Stomach (tissue), 9 donors: Measurements from ENCODE around the gene RNF208. TPM values are rescaled to one million over a fixed set of nuclear protein-coding genes. Genes with fewer than 3 reads are reported as not detected.

Experiments used
- DNase-seq, 2 donors: peaks; one replicate each; pipeline versions ENCODE4 v3.0.0 to v3.0.0-alpha.2; 2013 to 2019
- H3K27ac ChIP-seq, 5 donors: fragments of 200-600 bp in 4 of 5; sonication (generic) in 4 of 5; one replicate each; pipeline ENCODE4 v1.5.1; 2013 to 2019; ENCODE audit warnings: mild to moderate bottlenecking in 1 of 5, moderate library complexity in 1 of 5
- H3K27me3 ChIP-seq, 3 donors: fragments of 200-600 bp; sonication (generic); one replicate each; pipeline ENCODE4 v1.5.1; 2017 to 2019; ENCODE audit warnings: mixed run types in 1 of 3
- H3K36me3 ChIP-seq, 4 donors: fragments of 200-600 bp; sonication (generic); 1 replicate in 3 of 4; 2 replicates in 1 of 4; pipeline ENCODE4 v1.5.1; 2016 to 2019
- H3K4me1 ChIP-seq, 4 donors: fragments of 200-600 bp; sonication (generic); one replicate each; pipeline ENCODE4 v1.5.1; 2016 to 2019
- H3K4me3 ChIP-seq, 4 donors: fragments of 200-600 bp; sonication (generic) in 3 of 4; one replicate each; pipeline ENCODE4 v1.5.1; 2016 to 2019; ENCODE audit warnings: mild to moderate bottlenecking in 1 of 4
- H3K9me3 ChIP-seq, 4 donors: fragments of 200-600 bp; sonication (generic); one replicate each; pipeline ENCODE4 v1.5.1; 2016 to 2019
- CTCF ChIP-seq, 7 experiments: fragments of 450-650 bp in 4 of 7; fragments of 200-600 bp in 3 of 7; sonication (generic) in 3 of 7; IDR thresholded peaks; one replicate each; pipeline ENCODE4 v1.5.1; 2016 to 2019; ENCODE audit warnings: antibody characterized with exemption in 7 of 7, control low read depth in 2 of 7, mild to moderate bottlenecking in 1 of 7
- EP300 ChIP-seq: sonication (generic); formaldehyde crosslinking; IDR thresholded peaks from one replicate; pipeline ENCODE4 v1.6.1; 2017; ENCODE audit warnings: antibody characterized with exemption
- POLR2A ChIP-seq, 4 donors: fragments of 450-650 bp; IDR thresholded peaks; one replicate each; pipeline ENCODE4 v1.6.1; 2016; ENCODE audit warnings: antibody characterized with exemption in 4 of 4, control low read depth in 2 of 4, mild to moderate bottlenecking in 1 of 4, moderate library complexity in 1 of 4
- POLR2AphosphoS5 ChIP-seq, 3 donors: sonication (generic); formaldehyde crosslinking; IDR thresholded peaks; one replicate each; pipeline ENCODE4 v1.6.1; 2016; ENCODE audit warnings: antibody characterized with exemption in 3 of 3
- whole genome bisulfite sequencing, 5 donors: extraction: QIAGEN DNeasy Blood & Tissue Kit in 3 of 5; methylation state at CpG; one replicate each; pipeline versions ENCODE4 v1.1.5 to v1.1.7; 2013 to 2018; 5-methylcytosine and 5-hydroxymethylcytosine counted together
- intact Hi-C: fragments of 100-400 bp; cut with DNase I; formaldehyde crosslinking; loops from one replicate; pipeline ENCODE4 v1.15.1; 2023; ENCODE audit warnings: low total_unique reads
- polyA plus RNA-seq, 3 donors: library from polyadenylated mRNA; stranded (reverse); fragments of 200-250 nt; gene quantifications; one replicate each; pipeline ENCODE4 v1.2.3, GENCODE V29; 2013
- total RNA-seq, 5 donors: library from RNA; depleted of rRNA; stranded (reverse); fragments of >200 nt; gene quantifications; one replicate each; pipeline versions ENCODE4 v1.1.0 to v1.2.3, GENCODE V29; 2014 to 2016
- donor health status: healthy with polysubstance abuse.
- donor health status: Bipolar disorder and iron deficiency.
- donor health status: healthy.

The RNF208 gene
- total and polyA plus RNA-seq, 8 donors, result 0.45 to 18.7 (median 11.8) TPM; not detected in 1

- Histone ChIP-seq H3K36me3 (peaks cover 4 to 20% (median 15%) of the 10 kb centered on the region in 4 donors), H3K27ac (peak overlapping the region in 3 of 5 donors; percentile 16 to 40 (median 18)), H3K27me3 (peaks cover 0 to 14% (median 0%) of the 10 kb centered on the region in 3 donors), H3K4me1 (peaks cover 44 to 78% (median 75%) of the 10 kb centered on the region in 4 donors), H3K4me3 (peak overlapping the region in 1 of 4 donors; percentile 9), H3K9me3 (no peaks in the 10 kb centered on the region)
- no peak for TF ChIP-seq CTCF (IDR thresholded peaks at IDR 0.05)
- TF ChIP-seq POLR2AphosphoS5 (IDR thresholded peaks at IDR 0.05), result no peak
- no peak for TF ChIP-seq EP300
- TF ChIP-seq POLR2A (IDR thresholded peaks at IDR 0.05), result no peak
- intact Hi-C loops, result no loop called here
- no peak for DNase-seq
- WGBS, 5 donors, result 68 to 93% (median 87%) methylated on average over 3 to 10 of the region's 10 CpGs
Measured at GRCh38 chr9:137219757-137220316, 2.2 kb downstream of the RNF208 start.

GRCh38 chr9:137218754-137219271 is 3.2 kb downstream of the RNF208 start:
- H3K9me3 ChIP-seq, result no peaks in the 10 kb centered on the region
- H3K4me3 ChIP-seq, result peak overlapping the region; percentile 36 to 46 (median 42)
- 24 to 46% (median 35%) methylated on average over 3 to 12 of the region's 12 CpGs for WGBS, 5 donors
- peaks cover 10 to 29% (median 19%) of the 10 kb centered on the region in 4 donors for H3K36me3 ChIP-seq
- H3K27me3 ChIP-seq, result peaks cover 0 to 14% (median 0%) of the 10 kb centered on the region in 3 donors
- TF ChIP-seq POLR2AphosphoS5 (IDR thresholded peaks at IDR 0.05) (peak in 2 of 3 donors; percentile 90 to 93), CTCF (IDR thresholded peaks at IDR 0.05) (no peak), POLR2A (IDR thresholded peaks at IDR 0.05) (peak in 2 of 4 donors; percentile 11 to 45), EP300 (no peak)
- peak; percentile 86 to 89 for DNase-seq
- H3K27ac ChIP-seq, result peak overlapping the region; percentile 87 to 91 (median 89)
- peaks cover 34 to 68% (median 65%) of the 10 kb centered on the region in 4 donors for H3K4me1 ChIP-seq
- intact Hi-C loops, result no loop called here

- Histone ChIP-seq H3K4me3 (peak overlapping the region; percentile 36 to 46 (median 42)), H3K36me3 (peaks cover 10 to 34% (median 19%) of the 10 kb centered on the region in 4 donors), H3K9me3 (no peaks in the 10 kb centered on the region), H3K27ac (peak overlapping the region; percentile 87 to 91 (median 89)), H3K4me1 (peaks cover 34 to 65% (median 63%) of the 10 kb centered on the region in 4 donors), H3K27me3 (peaks cover 0 to 14% (median 0%) of the 10 kb centered on the region in 3 donors)
- intact Hi-C loops, result no loop called here
- WGBS, 5 donors, result 45 to 73% (median 50%) methylated on average over 7 to 30 of the region's 30 CpGs
- no peak for TF ChIP-seq POLR2AphosphoS5 (IDR thresholded peaks at IDR 0.05)
- no peak for DNase-seq
Measured at GRCh38 chr9:137218212-137218753, 3.8 kb downstream of the RNF208 start.

GRCh38 chr9:137217276-137218211 is 4.5 kb downstream of the RNF208 start:
- Histone ChIP-seq H3K27me3 (peaks cover 0 to 12% (median 0%) of the 10 kb centered on the region in 3 donors), H3K4me1 (peaks cover 27 to 59% (median 56%) of the 10 kb centered on the region in 4 donors), H3K9me3 (no peaks in the 10 kb centered on the region), H3K27ac (peak overlapping the region; percentile 87 to 91 (median 89)), H3K36me3 (peaks cover 10 to 41% (median 19%) of the 10 kb centered on the region in 4 donors), H3K4me3 (peak overlapping the region; percentile 36 to 46 (median 42))
- peak; percentile 93 to 95 for DNase-seq
- WGBS, 5 donors, result 27 to 48% (median 31%) methylated on average over 31 to 36 of the region's 36 CpGs
- intact Hi-C loops, result no loop called here
- TF ChIP-seq POLR2AphosphoS5 (IDR thresholded peaks at IDR 0.05) (peak in 2 of 3 donors; percentile 91 to 96), CTCF (IDR thresholded peaks at IDR 0.05) (no peak), POLR2A (IDR thresholded peaks at IDR 0.05) (peak in 1 of 4 donors; percentile 85), EP300 (no peak)
